NT2/D1 (cell line): ENCODE results near the gene JDP2.

Source experiments
- DNase-seq: peaks from one replicate; pipeline ENCODE4 v3.0.0-alpha.2; 2011; ENCODE audit warnings: low read depth, low spot score
- H3K27me3 ChIP-seq: 2 replicates; pipeline ENCODE4 v1.6.0; 2011; ENCODE audit warnings: mild to moderate bottlenecking; ENCODE audit not compliant: insufficient read length, insufficient read depth
- H3K36me3 ChIP-seq: 2 replicates; pipeline ENCODE4 v1.6.1; 2011; ENCODE audit warnings: mild to moderate bottlenecking, low read length, mixed read lengths; ENCODE audit not compliant: insufficient read depth, insufficient read length
- H3K4me1 ChIP-seq: 2 replicates; pipeline ENCODE4 v1.5.1; 2011; ENCODE audit not compliant: insufficient read depth, insufficient read length
- H3K4me3 ChIP-seq: 2 replicates; pipeline ENCODE4 v1.5.1; 2011; ENCODE audit warnings: low read depth; ENCODE audit not compliant: insufficient read length
- H3K9ac ChIP-seq: 2 replicates; pipeline ENCODE4 v1.6.0; 2011; ENCODE audit warnings: low read depth; ENCODE audit not compliant: insufficient read length
- H3K9me3 ChIP-seq: 2 replicates; pipeline ENCODE4 v1.5.1; 2011; ENCODE audit warnings: mild to moderate bottlenecking, low read length; ENCODE audit not compliant: insufficient read depth
- SUZ12 ChIP-seq: IDR thresholded peaks from 2 replicates; pipeline ENCODE4 v1.6.1; 2011; ENCODE audit not compliant: insufficient read length, insufficient read depth; ENCODE audit errors: extremely low read depth
- YY1 ChIP-seq: IDR thresholded peaks from 2 replicates; pipeline ENCODE4 v1.6.1; 2011; ENCODE audit not compliant: insufficient read length, insufficient read depth
- ZNF274 ChIP-seq: IDR thresholded peaks from 2 replicates; pipeline ENCODE4 v1.6.1; 2011; ENCODE audit warnings: mild to moderate bottlenecking, low read depth, low read length

The JDP2 gene

DNA sequence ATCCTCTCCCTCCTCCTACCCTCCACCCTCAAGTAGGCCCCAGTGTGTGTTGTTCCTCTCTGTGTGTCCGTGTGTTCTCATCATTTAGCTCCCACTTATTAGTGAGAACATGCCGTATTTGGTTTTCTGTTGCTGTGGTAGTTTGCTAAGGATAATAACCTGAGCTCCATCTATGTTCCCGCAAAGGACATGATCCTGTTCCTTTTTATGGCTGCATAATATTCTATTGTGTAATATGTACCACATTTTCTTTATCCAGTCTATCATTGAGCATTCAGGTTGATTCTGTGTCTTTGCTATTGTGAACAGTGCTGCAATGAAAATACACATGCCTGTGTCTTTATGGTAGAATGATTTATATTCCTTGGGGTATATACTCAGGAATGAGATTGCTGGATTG, 30.5 kb downstream of the JDP2 start:
- Histone ChIP-seq H3K27me3 (no peaks in the 10 kb centered on the region), H3K36me3 (peaks cover 75% of the 10 kb centered on the region), H3K9ac (no peak overlapping the region), H3K9me3 (no peaks in the 10 kb centered on the region), H3K4me1 (peaks cover 28% of the 10 kb centered on the region), H3K4me3 (no peak overlapping the region)
- DNase-seq: no peak
- TF ChIP-seq YY1 (no peak), ZNF274 (no peak), SUZ12 (no peak)

DNA sequence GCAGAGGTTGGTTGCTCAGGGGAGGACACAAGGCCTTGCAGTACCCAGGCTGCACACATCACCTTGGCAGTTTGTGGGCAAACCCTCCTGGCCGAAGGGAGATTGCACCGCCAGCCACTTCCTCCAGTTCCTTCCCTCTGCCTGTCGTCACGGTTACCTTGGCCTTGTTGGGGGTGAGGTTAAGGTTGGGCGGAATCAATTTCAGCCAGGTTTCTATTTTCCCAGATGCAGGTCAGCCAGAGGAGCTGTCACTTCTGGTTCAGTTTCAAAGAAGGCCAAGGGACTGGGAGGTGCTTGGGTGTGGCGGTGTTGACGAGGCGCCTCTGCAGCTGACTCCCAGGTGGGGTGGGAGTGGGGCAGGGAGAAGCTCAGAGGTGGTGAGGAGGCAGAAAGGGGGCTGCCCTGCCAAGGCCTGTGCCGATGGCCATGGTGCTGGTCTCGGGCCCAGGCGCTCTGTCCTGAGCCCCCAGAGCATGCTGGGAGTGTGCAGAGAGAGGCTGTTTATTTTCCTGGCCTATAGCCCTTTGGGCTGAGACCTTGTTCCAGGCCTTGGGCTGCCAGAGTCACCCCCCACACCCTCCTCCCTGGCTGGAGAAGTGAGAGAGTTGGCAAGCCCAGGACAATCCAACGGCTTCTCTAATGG, 31.4 kb downstream of the JDP2 start:
- H3K27me3 ChIP-seq: no peaks in the 10 kb centered on the region
- TF ChIP-seq YY1: no peak
- TF ChIP-seq SUZ12: no peak
- TF ChIP-seq ZNF274: no peak
- DNase-seq: no peak
- no peak overlapping the region for H3K4me3 ChIP-seq
- H3K9ac ChIP-seq: no peak overlapping the region
- peaks cover 28% of the 10 kb centered on the region for H3K4me1 ChIP-seq
- H3K9me3 ChIP-seq: no peaks in the 10 kb centered on the region
- peaks cover 76% of the 10 kb centered on the region for H3K36me3 ChIP-seq

DNA sequence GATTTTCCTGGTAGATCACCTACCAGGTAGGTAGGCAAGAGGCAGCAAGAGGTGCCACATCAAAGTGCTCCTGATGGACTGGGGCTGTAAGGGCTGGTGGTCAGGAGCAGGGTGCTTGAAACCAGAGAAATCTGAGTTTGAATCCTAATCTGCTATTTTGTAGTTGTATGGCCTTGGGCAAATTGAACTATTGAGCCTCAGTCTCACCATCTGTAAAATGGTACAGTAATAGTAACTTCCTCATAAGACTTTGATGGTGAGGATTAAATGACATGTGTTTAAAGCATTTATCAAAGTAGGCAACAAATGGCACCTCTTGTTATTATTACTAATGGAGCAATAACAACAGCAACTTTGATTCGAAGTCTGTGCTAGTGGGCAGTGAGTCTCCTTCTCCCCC, 32.0 kb downstream of the JDP2 start:
- DNase-seq: no peak
- Histone ChIP-seq H3K4me1 (peaks cover 27% of the 10 kb centered on the region), H3K9me3 (no peaks in the 10 kb centered on the region), H3K4me3 (no peak overlapping the region), H3K9ac (no peak overlapping the region), H3K27me3 (no peaks in the 10 kb centered on the region), H3K36me3 (peaks cover 78% of the 10 kb centered on the region)
- no peak for TF ChIP-seq ZNF274

DNA sequence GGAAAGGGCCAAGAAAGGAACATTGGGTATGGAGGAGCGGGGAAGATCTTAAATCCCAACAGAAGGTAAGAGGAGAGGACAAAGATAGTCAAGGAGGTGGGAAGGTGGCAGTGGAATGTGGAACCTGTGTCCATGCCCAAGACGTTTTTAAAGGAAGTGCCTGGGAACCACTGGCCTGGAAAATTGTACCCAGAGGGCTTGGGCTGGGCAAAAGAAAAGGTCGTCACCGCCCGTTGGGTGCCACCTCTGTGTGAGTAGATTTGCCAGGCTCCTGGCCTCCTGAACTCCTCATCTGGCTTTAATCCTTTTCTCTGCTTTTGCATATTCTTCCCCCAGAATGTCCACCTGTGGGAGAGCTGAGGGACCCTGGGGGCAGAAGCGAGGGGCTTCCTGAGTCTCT, 32.6 kb downstream of the JDP2 start:
- no peak for DNase-seq

DNA sequence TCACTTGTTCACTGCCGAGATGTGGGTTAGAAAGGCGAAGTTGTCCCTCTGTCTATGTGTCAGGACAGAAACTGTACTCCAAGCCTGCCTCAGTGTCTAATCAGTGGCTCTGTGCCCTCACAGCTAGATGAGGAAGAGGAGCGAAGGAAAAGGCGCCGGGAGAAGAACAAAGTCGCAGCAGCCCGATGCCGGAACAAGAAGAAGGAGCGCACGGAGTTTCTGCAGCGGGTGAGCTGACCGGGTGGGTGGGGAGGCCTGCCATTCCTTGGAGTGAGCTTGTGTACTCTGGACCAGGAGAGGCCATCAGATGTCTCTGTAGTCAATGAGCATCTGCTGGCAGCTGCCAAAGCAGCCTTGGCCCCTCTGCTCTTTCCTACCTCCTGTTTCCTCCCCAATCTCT, 33.5 kb downstream of the JDP2 start:
- no peaks in the 10 kb centered on the region for H3K9me3 ChIP-seq
- TF ChIP-seq YY1 (no peak), ZNF274 (no peak), SUZ12 (no peak)
- H3K4me3 ChIP-seq: no peak overlapping the region
- peaks cover 17% of the 10 kb centered on the region for H3K4me1 ChIP-seq
- no peaks in the 10 kb centered on the region for H3K27me3 ChIP-seq
- H3K9ac ChIP-seq: no peak overlapping the region
- H3K36me3 ChIP-seq: peaks cover 68% of the 10 kb centered on the region
- DNase-seq: no peak

More for the DNA sequence above, 32.6 kb downstream of the JDP2 start:
- Histone ChIP-seq H3K27me3 (no peaks in the 10 kb centered on the region), H3K36me3 (peaks cover 75% of the 10 kb centered on the region), H3K9me3 (no peaks in the 10 kb centered on the region), H3K4me1 (peaks cover 22% of the 10 kb centered on the region), H3K4me3 (no peak overlapping the region), H3K9ac (no peak overlapping the region)
- TF ChIP-seq SUZ12 (no peak), YY1 (no peak), ZNF274 (no peak)

DNA sequence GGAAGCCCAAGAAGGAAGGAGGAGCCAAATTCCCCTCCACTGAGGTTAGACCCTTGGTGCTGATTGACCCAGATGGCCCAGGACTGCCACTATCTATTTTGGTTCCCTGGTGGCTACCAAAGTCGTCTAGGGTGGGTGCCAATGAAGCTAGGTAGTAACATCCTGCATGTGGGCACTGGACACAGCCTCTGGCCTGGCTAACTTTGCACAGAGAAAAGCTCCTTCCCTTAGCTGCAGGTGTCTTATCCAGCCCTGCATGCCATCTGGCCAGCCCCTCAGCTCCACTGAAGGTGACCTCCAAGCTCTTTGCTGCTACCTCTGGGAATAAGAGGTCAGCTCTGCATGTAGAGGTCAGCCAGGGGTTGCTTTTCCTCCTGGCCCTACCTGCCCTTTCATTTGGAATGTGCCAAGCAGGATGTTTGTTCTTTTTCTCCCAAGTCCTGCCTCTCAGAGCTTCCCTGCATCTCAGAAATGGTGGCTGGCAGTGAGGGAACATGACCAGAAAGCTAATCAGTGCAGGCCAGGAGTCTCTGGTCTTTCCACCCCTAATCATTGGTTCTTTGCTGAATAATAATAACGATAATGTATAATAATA, 34.0 kb downstream of the JDP2 start:
- H3K9me3 ChIP-seq: no peaks in the 10 kb centered on the region
- no peak overlapping the region for H3K9ac ChIP-seq
- no peak overlapping the region for H3K4me3 ChIP-seq
- H3K27me3 ChIP-seq: no peaks in the 10 kb centered on the region
- peaks cover 62% of the 10 kb centered on the region for H3K36me3 ChIP-seq
- H3K4me1 ChIP-seq: peaks cover 12% of the 10 kb centered on the region
- DNase-seq: no peak
- TF ChIP-seq SUZ12: no peak
- TF ChIP-seq ZNF274: no peak
- no peak for TF ChIP-seq YY1

DNA sequence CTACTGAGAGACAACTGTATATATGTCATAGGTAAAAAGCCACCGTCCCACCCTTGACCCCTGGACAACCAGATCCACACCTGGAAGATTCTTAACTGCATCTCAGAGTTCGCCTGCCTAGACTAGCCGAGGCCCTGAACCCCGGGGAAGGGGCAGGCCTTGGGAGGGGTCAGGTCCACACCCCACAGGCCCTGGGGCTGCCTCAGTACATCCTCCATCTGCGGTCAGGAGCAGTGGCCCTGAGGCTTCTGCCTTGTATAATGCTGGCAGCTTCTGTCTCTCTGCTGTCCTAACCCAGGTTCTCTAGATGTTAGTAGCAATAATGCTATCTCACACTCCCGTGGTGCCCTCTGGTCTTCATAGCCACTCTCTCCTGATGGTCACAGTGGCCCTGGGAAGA, 36.8 kb downstream of the JDP2 start:
- Histone ChIP-seq H3K4me1 (peaks cover under 1% of the 10 kb centered on the region), H3K4me3 (no peak overlapping the region), H3K9ac (no peak overlapping the region), H3K9me3 (no peaks in the 10 kb centered on the region), H3K36me3 (peaks cover 69% of the 10 kb centered on the region), H3K27me3 (no peaks in the 10 kb centered on the region)
- no peak for TF ChIP-seq ZNF274
- no peak for TF ChIP-seq YY1
- TF ChIP-seq SUZ12: no peak
- DNase-seq: no peak

DNA sequence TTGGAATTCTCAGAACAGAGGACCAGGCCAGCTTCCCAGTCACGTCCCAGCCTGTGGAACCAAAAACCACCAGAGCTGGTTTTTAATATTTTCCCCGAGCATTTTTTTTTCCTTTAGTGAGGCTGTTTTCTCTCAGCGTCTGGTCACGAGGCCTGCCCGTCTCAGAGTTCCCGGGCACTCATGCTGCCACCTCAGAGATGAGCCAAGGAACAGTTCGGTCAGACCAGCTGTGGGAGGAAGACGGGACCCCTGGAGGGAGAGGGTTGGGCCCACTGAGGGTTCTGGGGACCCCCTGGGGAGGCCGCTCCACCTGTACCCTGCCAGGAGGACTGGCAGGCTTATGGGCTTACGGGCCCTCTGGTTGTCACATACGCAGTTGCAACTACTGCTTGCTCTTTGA, 39.9 kb downstream of the JDP2 start:
- DNase-seq: no peak
- Histone ChIP-seq H3K36me3 (peaks cover 68% of the 10 kb centered on the region), H3K4me3 (no peak overlapping the region), H3K27me3 (no peaks in the 10 kb centered on the region), H3K9me3 (no peaks in the 10 kb centered on the region), H3K9ac (no peak overlapping the region), H3K4me1 (no peaks in the 10 kb centered on the region)
- no peak for TF ChIP-seq ZNF274
- no peak for TF ChIP-seq SUZ12
- no peak for TF ChIP-seq YY1
